Endothelial cell of umbilical vein (primary cell): ENCODE measurements around the gene MORC2.

Experiments used
- EZH2 ChIP-seq: IDR thresholded peaks from 2 replicates; pipeline ENCODE4 v1.6.1; 2012; ENCODE audit warnings: borderline replicate concordance, low read depth, mild to moderate bottlenecking, moderate library complexity, low read length, inconsistent platforms; ENCODE audit not compliant: severe bottlenecking
- FOS ChIP-seq: IDR thresholded peaks from 2 replicates; pipeline ENCODE4 v1.6.1; 2011; ENCODE audit warnings: mild to moderate bottlenecking, low read length, moderate library complexity, borderline replicate concordance; ENCODE audit not compliant: insufficient read depth
- JUN ChIP-seq: IDR thresholded peaks from 2 replicates; pipeline ENCODE4 v1.6.1; 2011; ENCODE audit warnings: borderline replicate concordance, low read depth; ENCODE audit not compliant: insufficient read length, insufficient read depth
- MYC ChIP-seq: IDR thresholded peaks from one replicate; pipeline ENCODE4 v1.6.1; 2011; ENCODE audit warnings: mild to moderate bottlenecking, low read depth, low read length
- POLR2A ChIP-seq: IDR thresholded peaks from 2 replicates; pipeline ENCODE4 v1.6.1; 2012; ENCODE audit warnings: low read depth, mild to moderate bottlenecking, control low read depth, low read length
- POLR2AphosphoS5 ChIP-seq: IDR thresholded peaks from 2 replicates; pipeline ENCODE4 v1.6.1; 2012; ENCODE audit warnings: low read depth, mild to moderate bottlenecking, control low read depth, low read length, moderate library complexity; ENCODE audit not compliant: insufficient read depth
- TF ChIP-seq, protein P1 (sequence below), 2 donors: IDR thresholded peaks; 1 replicate in 1 of 2; 2 replicates in 1 of 2; pipeline ENCODE4 v1.5.1; 2011; ENCODE audit warnings: low read length in 2 of 2, mild to moderate bottlenecking in 2 of 2, moderate library complexity in 2 of 2, control low read depth in 1 of 2, inconsistent platforms in 1 of 2, low read depth in 1 of 2; ENCODE audit not compliant: insufficient read depth in 1 of 2; ENCODE audit errors: extremely low read depth in 1 of 2
- TF ChIP-seq, protein P2 (sequence below): IDR thresholded peaks from 2 replicates; pipeline ENCODE4 v1.6.1; 2011; ENCODE audit not compliant: insufficient read depth, insufficient read length

- TF ChIP-seq POLR2A, result no peak
- no peak for TF ChIP-seq POLR2AphosphoS5
- TF ChIP-seq, protein P1, sequence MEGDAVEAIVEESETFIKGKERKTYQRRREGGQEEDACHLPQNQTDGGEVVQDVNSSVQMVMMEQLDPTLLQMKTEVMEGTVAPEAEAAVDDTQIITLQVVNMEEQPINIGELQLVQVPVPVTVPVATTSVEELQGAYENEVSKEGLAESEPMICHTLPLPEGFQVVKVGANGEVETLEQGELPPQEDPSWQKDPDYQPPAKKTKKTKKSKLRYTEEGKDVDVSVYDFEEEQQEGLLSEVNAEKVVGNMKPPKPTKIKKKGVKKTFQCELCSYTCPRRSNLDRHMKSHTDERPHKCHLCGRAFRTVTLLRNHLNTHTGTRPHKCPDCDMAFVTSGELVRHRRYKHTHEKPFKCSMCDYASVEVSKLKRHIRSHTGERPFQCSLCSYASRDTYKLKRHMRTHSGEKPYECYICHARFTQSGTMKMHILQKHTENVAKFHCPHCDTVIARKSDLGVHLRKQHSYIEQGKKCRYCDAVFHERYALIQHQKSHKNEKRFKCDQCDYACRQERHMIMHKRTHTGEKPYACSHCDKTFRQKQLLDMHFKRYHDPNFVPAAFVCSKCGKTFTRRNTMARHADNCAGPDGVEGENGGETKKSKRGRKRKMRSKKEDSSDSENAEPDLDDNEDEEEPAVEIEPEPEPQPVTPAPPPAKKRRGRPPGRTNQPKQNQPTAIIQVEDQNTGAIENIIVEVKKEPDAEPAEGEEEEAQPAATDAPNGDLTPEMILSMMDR (IDR thresholded peaks at IDR 0.05; ENCODE audit: extremely low read depth in 1 of 2, insufficient read depth in 1 of 2, low read depth in 1 of 2, low read length in 2 of 2), result no peak
- TF ChIP-seq EZH2, result no peak
- TF ChIP-seq, protein P2, sequence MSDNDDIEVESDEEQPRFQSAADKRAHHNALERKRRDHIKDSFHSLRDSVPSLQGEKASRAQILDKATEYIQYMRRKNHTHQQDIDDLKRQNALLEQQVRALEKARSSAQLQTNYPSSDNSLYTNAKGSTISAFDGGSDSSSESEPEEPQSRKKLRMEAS, result no peak
- no peak for TF ChIP-seq FOS
- no peak for TF ChIP-seq JUN
- no peak for TF ChIP-seq MYC
Measured at GRCh38 chr22:30982512-30982911, 13.9 kb upstream of the MORC2 start.
